K562 (cell line): ENCODE measurements around the gene ACTN3. TPM values are rescaled to one million over a fixed set of nuclear protein-coding genes. Genes with fewer than 3 reads are reported as not detected.
A peak's percentile ranks its signal among the peaks of the same experiment; 100 is the strongest.

ENCODE experiments used
- BDP1 ChIP-seq: IDR thresholded peaks from 3 replicates; pipeline ENCODE4 v1.6.1; 2011; ENCODE audit not compliant: insufficient read length, insufficient read depth
- COPS2 ChIP-seq: fragments of 450-650 bp; conservative IDR thresholded peaks from 2 replicates; pipeline ENCODE4 v1.6.1; 2016; ENCODE audit warnings: mild to moderate bottlenecking, moderate library complexity
- DDX20 ChIP-seq: fragments of 450-650 bp; IDR thresholded peaks from 2 replicates; pipeline ENCODE4 v1.6.1; 2016; ENCODE audit warnings: missing genetic modification characterization, low read depth, mild to moderate bottlenecking, missing compliant biosample characterization, moderate library complexity
- EZH2 ChIP-seq: IDR thresholded peaks from 2 replicates; pipeline ENCODE4 v1.6.1; 2012; ENCODE audit warnings: low read depth, mild to moderate bottlenecking, inconsistent platforms, low read length, borderline replicate concordance
- HLTF ChIP-seq: fragments of 450-650 bp; IDR thresholded peaks from 2 replicates; pipeline ENCODE4 v1.6.1; 2016
- ZC3H4 ChIP-seq: sonication (generic); formaldehyde crosslinking; IDR thresholded peaks from 2 replicates; pipeline ENCODE4 v1.9.0; 2021; ENCODE audit warnings: missing genetic modification reagents, borderline replicate concordance
- ZNF165 ChIP-seq: fragments of 250-450 bp; sonication (Bioruptor Pico); IDR thresholded peaks from 2 replicates; pipeline ENCODE4 v1.4.0; 2020; ENCODE audit warnings: borderline replicate concordance
- ZNF561 ChIP-seq: fragments of 450-650 bp; formaldehyde crosslinking; conservative IDR thresholded peaks from 2 replicates; pipeline ENCODE4 v1.4.0; 2020; ENCODE audit warnings: mild to moderate bottlenecking, moderate library complexity
- ZNF586 ChIP-seq: fragments of 450-650 bp; formaldehyde crosslinking; conservative IDR thresholded peaks from 2 replicates; pipeline ENCODE4 v1.4.0; 2020; ENCODE audit warnings: mild to moderate bottlenecking, moderate library complexity
- ZNF589 ChIP-seq: fragments of 200-800 bp; sonication (Bioruptor generic); IDR thresholded peaks from 2 replicates; pipeline ENCODE4 v1.6.1; 2016; ENCODE audit warnings: low read depth, missing genetic modification characterization, missing compliant biosample characterization
- ZSCAN29 ChIP-seq: fragments of 450-650 bp; IDR thresholded peaks from 2 replicates; pipeline ENCODE4 v1.6.1; 2017
- polyA plus RNA-seq, 8 experiments: library from polyadenylated mRNA; depleted of rRNA in 4 of 8; stranded (reverse) in 5 of 8; unstranded in 3 of 8; fragments of >200 nt; fragmentation: Nextera tagmentation in 2 of 8; fragmentation: Illumina TruSeq in 1 of 8; extraction: Ambion mirVana in 2 of 8; extraction: Trizol in 1 of 8; gene quantifications; 2 replicates each; pipeline versions ENCODE4 v1.2.1 to v1.2.3, GENCODE V29; 2011 to 2014; ENCODE audit warnings: inconsistent platforms in 1 of 8, missing spikeins in 1 of 8
- total RNA-seq, 7 experiments: library from RNA; depleted of rRNA in 6 of 7; stranded (reverse); fragments of >200 nt in 6 of 7; fragmentation: Illumina TruSeq in 2 of 7; extraction: Trizol in 2 of 7; gene quantifications; 2 replicates each; pipeline versions ENCODE4 v1.2.1 to v1.2.3, GENCODE V29; 2011 to 2021; ENCODE audit warnings: low replicate concordance in 1 of 7
- TF ChIP-seq, protein P1 (sequence below): fragments of 250-450 bp; sonication (Bioruptor Pico); IDR thresholded peaks from 2 replicates; pipeline ENCODE4 v1.5.0; 2020; ENCODE audit warnings: mild to moderate bottlenecking, borderline replicate concordance
- TF ChIP-seq, protein P2 (sequence below): sonication (generic); formaldehyde crosslinking; IDR thresholded peaks from 2 replicates; pipeline ENCODE4 v1.8.0; 2023; ENCODE audit warnings: missing genetic modification reagents, mild to moderate bottlenecking, borderline replicate concordance
- TF ChIP-seq, protein P3 (sequence below): fragments of 250-450 bp; sonication (Bioruptor Pico); IDR thresholded peaks from 2 replicates; pipeline ENCODE4 v1.9.0; 2021; ENCODE audit warnings: mild to moderate bottlenecking
- TF ChIP-seq, protein P4 (sequence below): fragments of 450-650 bp; IDR thresholded peaks from 2 replicates; pipeline ENCODE4 v1.6.1; 2017; ENCODE audit warnings: antibody characterized with exemption
- TF ChIP-seq, protein P5 (sequence below), 2 experiments: fragments of 450-650 bp in 1 of 2; sonication (generic) in 1 of 2; formaldehyde crosslinking in 1 of 2; IDR thresholded peaks in 1 of 2; conservative IDR thresholded peaks in 1 of 2; 2 replicates each; pipeline versions ENCODE4 v1.6.1 to v1.8.1; 2016 to 2023; ENCODE audit warnings: mild to moderate bottlenecking in 2 of 2, moderate library complexity in 2 of 2, inconsistent platforms in 1 of 2, missing genetic modification reagents in 1 of 2

The ACTN3 gene
- total and polyA plus RNA-seq, 9 of the 15 experiments (the other 6 are each of a cell fraction or from before 2014, with no cell fraction given) = not detected

DNA sequence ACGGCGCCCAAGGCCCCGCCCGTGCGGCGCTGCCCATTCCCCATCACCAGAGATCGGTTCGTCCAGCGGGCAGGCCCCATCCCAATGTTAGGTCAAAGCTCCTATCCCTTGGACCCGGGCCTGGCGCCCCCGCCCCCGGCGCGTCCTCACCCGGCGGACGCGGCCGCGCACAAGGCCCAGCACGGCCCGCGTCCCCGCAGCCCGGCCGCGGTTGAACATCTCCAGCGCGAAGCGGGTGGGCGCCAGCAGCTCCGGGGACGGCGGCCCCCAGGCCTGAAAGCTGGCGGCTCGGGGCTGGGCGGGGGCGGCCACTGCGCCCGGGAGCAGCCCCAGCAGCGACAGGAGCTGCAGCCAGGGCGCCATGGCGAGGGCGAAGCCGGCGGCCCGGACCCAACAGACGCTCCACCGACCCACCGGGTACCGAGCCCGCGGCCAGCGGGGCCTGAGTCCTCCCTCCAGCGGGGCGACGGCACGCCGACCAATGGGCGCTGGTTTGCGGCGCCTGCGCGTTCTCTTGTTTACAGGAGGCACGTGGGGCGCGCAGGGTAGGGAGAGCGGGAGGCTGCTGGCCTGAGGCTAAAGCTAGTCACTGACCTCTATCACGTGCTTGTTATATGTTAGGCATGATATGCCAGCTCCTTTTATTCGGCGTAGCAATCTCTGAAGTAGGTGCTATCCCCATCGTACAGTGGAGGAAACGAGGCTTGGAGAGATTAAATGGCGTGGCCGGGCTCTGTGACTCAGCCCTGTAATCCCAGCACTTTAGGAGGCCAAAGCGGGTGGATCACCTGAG, 21.6 kb downstream of the ACTN3 start, which contains the start of gene CTSF (continued):
- TF ChIP-seq, protein P1, sequence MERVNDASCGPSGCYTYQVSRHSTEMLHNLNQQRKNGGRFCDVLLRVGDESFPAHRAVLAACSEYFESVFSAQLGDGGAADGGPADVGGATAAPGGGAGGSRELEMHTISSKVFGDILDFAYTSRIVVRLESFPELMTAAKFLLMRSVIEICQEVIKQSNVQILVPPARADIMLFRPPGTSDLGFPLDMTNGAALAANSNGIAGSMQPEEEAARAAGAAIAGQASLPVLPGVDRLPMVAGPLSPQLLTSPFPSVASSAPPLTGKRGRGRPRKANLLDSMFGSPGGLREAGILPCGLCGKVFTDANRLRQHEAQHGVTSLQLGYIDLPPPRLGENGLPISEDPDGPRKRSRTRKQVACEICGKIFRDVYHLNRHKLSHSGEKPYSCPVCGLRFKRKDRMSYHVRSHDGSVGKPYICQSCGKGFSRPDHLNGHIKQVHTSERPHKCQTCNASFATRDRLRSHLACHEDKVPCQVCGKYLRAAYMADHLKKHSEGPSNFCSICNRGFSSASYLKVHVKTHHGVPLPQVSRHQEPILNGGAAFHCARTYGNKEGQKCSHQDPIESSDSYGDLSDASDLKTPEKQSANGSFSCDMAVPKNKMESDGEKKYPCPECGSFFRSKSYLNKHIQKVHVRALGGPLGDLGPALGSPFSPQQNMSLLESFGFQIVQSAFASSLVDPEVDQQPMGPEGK (CRISPR knock-in tag) = no peak
- TF ChIP-seq ZC3H4 (CRISPR knock-in tag) (no peak), COPS2 (no peak), BDP1 (no peak), ZNF561 (no peak), HLTF (no peak), EZH2 (no peak), ZSCAN29 (no peak), DDX20 (tag) (no peak), ZNF165 (no peak), ZNF589 (CRISPR knock-in tag) (0 out of 2 replicates have a peak, but pooled peaks have one; percentile 48), ZNF586 (CRISPR knock-in tag) (no peak)
- TF ChIP-seq, protein P2, sequence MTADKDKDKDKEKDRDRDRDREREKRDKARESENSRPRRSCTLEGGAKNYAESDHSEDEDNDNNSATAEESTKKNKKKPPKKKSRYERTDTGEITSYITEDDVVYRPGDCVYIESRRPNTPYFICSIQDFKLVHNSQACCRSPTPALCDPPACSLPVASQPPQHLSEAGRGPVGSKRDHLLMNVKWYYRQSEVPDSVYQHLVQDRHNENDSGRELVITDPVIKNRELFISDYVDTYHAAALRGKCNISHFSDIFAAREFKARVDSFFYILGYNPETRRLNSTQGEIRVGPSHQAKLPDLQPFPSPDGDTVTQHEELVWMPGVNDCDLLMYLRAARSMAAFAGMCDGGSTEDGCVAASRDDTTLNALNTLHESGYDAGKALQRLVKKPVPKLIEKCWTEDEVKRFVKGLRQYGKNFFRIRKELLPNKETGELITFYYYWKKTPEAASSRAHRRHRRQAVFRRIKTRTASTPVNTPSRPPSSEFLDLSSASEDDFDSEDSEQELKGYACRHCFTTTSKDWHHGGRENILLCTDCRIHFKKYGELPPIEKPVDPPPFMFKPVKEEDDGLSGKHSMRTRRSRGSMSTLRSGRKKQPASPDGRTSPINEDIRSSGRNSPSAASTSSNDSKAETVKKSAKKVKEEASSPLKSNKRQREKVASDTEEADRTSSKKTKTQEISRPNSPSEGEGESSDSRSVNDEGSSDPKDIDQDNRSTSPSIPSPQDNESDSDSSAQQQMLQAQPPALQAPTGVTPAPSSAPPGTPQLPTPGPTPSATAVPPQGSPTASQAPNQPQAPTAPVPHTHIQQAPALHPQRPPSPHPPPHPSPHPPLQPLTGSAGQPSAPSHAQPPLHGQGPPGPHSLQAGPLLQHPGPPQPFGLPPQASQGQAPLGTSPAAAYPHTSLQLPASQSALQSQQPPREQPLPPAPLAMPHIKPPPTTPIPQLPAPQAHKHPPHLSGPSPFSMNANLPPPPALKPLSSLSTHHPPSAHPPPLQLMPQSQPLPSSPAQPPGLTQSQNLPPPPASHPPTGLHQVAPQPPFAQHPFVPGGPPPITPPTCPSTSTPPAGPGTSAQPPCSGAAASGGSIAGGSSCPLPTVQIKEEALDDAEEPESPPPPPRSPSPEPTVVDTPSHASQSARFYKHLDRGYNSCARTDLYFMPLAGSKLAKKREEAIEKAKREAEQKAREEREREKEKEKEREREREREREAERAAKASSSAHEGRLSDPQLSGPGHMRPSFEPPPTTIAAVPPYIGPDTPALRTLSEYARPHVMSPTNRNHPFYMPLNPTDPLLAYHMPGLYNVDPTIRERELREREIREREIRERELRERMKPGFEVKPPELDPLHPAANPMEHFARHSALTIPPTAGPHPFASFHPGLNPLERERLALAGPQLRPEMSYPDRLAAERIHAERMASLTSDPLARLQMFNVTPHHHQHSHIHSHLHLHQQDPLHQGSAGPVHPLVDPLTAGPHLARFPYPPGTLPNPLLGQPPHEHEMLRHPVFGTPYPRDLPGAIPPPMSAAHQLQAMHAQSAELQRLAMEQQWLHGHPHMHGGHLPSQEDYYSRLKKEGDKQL (CRISPR knock-in tag) = 0 out of 2 replicates have a peak, but pooled peaks have one; percentile 20
- TF ChIP-seq, protein P3, sequence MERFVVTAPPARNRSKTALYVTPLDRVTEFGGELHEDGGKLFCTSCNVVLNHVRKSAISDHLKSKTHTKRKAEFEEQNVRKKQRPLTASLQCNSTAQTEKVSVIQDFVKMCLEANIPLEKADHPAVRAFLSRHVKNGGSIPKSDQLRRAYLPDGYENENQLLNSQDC (CRISPR knock-in tag) = no peak
- TF ChIP-seq, protein P4, sequence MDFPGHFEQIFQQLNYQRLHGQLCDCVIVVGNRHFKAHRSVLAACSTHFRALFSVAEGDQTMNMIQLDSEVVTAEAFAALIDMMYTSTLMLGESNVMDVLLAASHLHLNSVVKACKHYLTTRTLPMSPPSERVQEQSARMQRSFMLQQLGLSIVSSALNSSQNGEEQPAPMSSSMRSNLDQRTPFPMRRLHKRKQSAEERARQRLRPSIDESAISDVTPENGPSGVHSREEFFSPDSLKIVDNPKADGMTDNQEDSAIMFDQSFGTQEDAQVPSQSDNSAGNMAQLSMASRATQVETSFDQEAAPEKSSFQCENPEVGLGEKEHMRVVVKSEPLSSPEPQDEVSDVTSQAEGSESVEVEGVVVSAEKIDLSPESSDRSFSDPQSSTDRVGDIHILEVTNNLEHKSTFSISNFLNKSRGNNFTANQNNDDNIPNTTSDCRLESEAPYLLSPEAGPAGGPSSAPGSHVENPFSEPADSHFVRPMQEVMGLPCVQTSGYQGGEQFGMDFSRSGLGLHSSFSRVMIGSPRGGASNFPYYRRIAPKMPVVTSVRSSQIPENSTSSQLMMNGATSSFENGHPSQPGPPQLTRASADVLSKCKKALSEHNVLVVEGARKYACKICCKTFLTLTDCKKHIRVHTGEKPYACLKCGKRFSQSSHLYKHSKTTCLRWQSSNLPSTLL = no peak
- TF ChIP-seq, protein P5, sequence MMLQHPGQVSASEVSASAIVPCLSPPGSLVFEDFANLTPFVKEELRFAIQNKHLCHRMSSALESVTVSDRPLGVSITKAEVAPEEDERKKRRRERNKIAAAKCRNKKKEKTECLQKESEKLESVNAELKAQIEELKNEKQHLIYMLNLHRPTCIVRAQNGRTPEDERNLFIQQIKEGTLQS (IDR thresholded peaks at IDR 0.05) = peak; percentile 28; the same call in 1 of the 2 replicates
- TF ChIP-seq, protein P5 (CRISPR knock-in tag; conservative IDR thresholded peaks at IDR 0.05) = 0 out of 2 replicates have a peak, but pooled peaks have one; percentile 36
